ENCODE data around the gene SCN4A.

GRCh38 chr17:63978272-63979200, 5.8 kb upstream of the SCN4A start:
- no peak for TF ChIP-seq CTCF (IDR thresholded peaks at IDR 0.05)
- TF ChIP-seq SIN3A (IDR thresholded peaks at IDR 0.05; ENCODE audit: borderline replicate concordance, insufficient read depth, low read depth, low read length) = no peak
